GM19193 (cell line): ENCODE results near the gene ADAM23.

Experiments
- POLR2A ChIP-seq: IDR thresholded peaks from 4 replicates; pipeline ENCODE4 v1.6.1; 2011; ENCODE audit not compliant: insufficient read depth, insufficient read length; ENCODE audit errors: extremely low read depth

ADAM23 gene

DNA sequence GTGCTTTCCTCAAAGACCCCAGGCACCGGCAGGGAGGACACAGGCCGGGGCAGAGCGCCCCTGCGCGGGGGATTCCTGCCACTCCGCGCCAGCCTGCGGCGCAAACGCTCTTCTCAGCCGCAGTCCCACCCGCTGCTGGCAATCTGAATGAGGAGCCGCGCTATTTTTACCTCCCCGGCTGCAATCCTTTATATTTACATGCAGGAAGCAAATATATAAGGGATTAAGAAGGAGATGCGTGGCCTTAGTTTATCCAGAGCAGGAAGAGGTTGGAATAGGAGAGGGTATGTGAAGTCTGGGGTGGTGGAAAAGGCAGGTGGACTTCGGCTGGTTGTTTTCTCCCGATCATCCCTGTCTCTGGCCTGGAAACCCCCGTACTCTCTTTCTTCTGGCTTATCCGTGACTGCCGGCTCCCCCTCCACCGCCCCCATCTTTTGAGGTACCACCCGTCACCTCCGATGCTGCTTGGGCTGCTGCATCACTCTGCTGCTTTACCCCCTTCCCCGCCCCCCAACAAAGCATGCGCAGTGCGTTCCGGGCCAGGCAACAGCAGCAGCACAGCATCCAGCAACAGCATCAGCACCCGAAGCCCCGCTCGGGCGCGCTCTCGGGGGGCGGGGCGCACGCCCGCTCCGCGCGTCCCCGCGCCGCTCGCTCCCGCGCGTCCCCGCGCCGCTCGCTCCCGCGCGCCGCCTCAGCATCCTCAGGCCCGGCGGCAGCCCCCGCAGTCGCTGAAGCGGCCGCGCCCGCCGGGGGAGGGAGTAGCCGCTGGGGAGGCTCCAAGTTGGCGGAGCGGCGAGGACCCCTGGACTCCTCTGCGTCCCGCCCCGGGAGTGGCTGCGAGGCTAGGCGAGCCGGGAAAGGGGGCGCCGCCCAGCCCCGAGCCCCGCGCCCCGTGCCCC lies at the start of gene ADAM23:
TSS of gene ADAM23 (plus strand) at position 700 of the 902 bp plus-strand sequence. CDS start 335 bp downstream, outside the sequence.
- TF ChIP-seq POLR2A, result no peak

DNA sequence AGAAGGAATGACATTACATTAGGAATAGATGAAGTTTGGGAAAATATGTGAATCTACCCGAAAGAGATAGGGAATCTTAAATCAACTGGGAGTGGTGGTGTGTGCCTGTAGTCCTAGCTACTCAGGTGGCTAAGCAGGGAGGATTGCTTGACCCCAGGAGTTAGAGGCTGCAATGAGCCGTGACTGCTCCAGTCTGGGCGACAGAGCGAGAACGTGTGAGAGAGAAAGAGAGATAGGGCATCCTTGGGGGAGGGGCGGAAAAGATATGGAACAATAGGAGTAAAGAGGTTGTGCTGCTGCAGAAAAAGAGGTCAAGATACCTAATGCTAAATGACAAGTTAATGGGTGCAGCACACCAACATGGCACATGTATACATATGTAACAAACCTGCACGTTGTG lies 47.1 kb upstream of the ADAM23 start:
- no peak for TF ChIP-seq POLR2A

GRCh38 chr2:206408323-206409320 lies 34.7 kb upstream of the ADAM23 start:
- TF ChIP-seq POLR2A, result no peak

DNA sequence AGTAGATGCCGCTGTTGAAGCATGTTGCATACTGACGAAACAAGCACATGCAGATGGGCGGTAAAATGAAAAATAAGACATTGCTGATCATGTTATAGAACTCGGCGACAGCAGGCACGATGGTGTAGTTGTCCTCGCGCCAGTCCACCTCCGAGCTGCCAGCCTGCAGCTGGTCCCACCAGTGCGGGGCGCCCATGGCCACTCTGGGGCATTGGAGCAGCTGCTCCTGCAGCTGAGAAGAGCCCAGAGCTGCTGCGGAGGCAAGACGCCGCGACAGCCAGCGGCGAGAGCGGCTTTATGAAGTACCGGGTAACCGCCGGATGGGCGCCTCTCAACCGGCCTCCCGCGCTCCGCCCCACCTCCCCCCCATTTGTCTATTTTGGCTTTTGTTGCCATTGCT lies 32.6 kb upstream of the ADAM23 start:
- TF ChIP-seq POLR2A, result no peak

- no peak for TF ChIP-seq POLR2A
Observed at GRCh38 chr2:206415618-206416243, 27.6 kb upstream of the ADAM23 start.

DNA sequence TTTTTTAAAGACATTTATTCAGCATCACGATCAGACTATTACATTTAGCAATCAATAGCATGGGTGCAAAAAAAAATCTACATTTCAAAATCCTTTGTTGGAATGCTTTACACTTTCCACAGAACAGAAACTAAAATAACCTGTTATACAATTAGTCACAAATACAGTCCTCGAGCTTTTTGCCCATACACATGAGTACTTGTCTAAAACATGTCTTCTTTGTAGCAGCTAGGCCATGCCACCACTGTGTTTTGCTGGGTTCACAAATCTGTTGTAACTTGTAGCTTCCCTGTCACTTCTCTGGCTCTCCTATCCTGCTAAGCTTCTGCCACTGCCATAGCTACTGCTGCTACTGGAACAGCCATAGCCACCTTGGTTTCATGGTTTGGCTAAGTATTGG lies 24.4 kb upstream of the ADAM23 start:
- TF ChIP-seq POLR2A, result no peak

DNA sequence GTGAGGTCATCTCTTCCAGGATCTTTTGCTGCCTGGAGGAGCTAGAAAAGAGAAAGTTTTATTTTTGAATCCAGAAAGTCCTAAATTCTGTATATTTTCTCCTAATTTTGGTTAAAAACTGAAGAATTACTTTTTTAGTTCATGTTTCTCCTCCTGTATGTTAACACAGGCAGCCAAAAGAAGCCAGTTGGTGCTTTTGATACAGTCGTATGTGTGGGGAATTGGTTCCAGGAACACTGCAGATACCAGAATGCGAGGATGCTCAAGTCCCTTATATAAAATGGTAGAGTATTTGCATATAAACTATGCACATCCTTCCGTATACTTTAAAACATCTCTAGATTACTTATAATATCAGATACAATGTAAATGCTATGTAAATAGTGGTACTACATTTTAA lies 22.6 kb upstream of the ADAM23 start:
- TF ChIP-seq POLR2A, result no peak

DNA sequence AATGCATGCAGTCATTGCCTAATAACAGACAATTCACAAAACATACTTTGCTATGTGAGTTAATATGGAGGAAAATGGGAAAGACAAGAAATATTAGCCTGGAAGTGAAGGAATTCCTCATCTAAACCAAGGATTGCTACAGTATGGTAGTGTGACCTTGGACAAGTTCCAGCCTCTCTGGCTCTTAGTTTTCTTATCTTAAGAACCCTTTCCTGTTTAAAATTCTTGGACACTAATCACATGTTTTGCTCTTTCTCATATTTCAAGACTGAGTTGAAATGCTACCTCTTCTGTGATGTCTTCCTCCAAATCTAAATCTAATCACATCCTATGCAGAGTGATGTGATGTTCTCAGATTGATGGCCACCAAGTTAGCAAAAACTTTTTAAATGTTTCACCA lies 20.8 kb upstream of the ADAM23 start:
- no peak for TF ChIP-seq POLR2A

GRCh38 chr2:206423147-206423546 lies 20.2 kb upstream of the ADAM23 start:
- no peak for TF ChIP-seq POLR2A

DNA sequence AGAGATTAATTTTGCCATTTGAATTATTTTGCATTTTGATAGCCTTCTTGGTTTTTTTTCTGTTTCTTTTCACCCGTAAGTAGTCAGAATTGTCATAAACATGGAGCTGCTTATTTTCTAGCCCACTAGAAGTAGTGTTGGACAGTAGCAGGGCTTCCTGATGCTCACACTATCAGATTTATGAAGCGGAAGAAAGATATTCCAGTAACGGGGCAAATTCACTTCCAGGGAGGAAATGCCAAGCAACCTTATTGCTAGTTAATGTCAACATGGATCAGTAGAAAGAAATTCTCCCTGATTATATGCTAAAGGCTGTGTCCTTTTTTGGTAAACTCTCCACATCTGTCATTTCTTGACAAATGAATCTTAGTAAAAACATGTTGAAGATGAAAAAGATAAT lies 19.2 kb upstream of the ADAM23 start:
- no peak for TF ChIP-seq POLR2A

DNA sequence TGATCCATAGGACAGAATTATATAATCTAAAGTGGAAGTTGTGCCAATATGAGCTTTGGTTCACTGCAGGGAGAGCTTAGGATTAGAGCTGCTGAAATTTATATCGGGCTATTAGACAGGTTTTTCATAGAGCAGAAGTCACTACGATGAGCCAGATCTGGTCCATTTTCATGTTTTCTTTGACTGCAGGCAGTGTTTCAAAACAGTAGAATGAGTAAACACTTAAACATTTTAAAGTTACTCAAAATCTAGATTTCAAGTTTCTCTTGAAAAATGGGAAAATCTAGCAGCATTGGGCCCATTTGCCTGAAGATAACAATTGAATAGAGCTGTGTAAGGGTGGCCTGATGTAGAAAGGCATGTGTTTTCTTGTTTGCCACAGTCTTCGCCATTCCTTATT lies 14.5 kb upstream of the ADAM23 start:
- TF ChIP-seq POLR2A, result no peak

- no peak for TF ChIP-seq POLR2A
Observed at GRCh38 chr2:206430452-206430851, 12.9 kb upstream of the ADAM23 start.

DNA sequence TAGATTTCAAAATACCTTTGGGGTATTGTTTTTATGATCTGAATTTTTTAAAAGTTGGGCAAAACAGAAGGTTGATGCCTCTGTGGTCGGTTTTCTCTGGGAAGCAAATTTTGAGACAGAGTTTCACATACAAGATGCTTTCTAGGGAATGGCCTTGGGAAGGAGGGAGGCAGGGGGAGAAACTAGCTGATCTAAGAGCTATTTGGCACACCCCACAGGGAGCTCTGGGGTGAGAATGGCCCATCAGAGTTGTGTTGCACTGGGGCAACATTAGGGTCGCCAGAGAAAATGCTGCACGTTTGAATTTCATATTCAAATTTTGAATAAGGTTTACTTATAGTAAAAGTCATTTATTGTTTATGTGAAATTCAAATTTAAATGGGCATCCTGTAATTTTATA lies 11.9 kb upstream of the ADAM23 start:
- no peak for TF ChIP-seq POLR2A

- no peak for TF ChIP-seq POLR2A
Observed at GRCh38 chr2:206432193-206433082, 10.9 kb upstream of the ADAM23 start.
